ENCODE data around the gene MINDY1.

MINDY1 gene

DNA sequence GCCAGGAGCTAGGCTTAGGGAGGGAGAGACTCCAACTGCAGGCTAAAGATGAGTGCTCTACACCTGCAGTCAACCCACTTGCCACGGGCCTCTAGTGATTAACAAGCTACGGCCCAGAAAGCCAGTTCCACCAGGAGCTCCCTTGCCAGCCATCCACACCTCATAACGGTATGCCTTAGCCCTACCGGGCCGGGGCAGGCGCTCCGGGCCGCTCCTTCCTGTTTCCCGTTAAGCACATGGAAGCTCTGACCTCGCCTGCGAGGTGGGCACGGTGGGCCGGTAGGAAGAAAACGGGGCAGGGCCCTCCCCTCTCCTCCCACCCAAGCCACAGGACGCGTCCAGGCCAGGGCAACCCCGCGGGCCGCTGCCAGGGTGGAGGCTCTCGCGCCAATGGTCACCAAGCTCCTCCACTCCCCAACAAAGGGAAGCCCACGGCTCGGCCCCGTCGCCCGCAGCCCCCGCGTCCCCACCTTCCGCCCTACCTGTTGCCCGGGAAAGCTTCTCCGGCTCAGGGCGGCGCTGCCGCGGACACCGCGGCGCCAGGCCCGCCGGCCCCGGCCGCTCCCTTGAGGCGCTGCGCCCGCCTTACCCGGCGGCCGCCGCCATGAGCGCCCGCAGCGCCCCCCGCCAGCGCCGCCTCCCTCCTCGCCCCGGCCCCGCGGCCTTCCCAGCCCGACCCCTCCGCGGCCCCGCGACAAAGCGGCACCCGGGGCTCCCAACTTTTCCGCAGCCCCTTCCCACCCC is 32.7 kb downstream of the MINDY1 start:
- CTCF ChIA-PET, result interaction anchor here (0.6 to 19.7 kb wide), 5 partner anchors 9 to 86 kb away, joined by 3 to 551 read pairs (median 4); partner anchors contain the start of genes MINDY1 and MLLT11
- no peak for DNase-seq (ENCODE audit: low read depth, low spot score)

DNA sequence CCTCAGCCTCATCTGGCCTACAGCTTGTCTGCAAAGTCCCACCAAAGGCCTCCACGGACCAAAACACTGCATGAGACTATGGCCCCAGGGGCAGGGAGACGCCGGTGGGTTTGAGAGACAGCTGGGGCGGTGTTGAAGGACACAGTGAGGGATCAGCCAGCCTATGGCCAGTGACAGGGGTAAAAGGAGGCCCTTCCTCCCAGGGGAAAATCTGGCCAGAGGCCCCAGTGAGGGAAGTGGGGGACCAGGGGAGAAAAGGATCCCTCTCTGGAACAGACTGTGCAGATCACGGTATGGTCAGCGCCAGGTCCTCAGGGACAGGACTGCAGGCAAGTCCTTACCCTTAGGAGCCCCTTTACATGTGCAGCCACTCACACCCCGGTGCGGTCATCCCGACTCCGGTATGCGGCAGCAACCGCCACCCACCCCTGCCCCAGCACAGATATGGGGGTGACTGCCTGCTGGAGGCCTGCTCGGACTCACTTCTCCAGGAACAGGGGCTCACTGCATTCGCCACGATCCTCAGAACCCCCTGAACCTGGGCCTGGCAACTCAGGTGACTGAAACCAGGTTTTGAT is 33.4 kb downstream of the MINDY1 start:
- TF ChIP-seq, protein P1, sequence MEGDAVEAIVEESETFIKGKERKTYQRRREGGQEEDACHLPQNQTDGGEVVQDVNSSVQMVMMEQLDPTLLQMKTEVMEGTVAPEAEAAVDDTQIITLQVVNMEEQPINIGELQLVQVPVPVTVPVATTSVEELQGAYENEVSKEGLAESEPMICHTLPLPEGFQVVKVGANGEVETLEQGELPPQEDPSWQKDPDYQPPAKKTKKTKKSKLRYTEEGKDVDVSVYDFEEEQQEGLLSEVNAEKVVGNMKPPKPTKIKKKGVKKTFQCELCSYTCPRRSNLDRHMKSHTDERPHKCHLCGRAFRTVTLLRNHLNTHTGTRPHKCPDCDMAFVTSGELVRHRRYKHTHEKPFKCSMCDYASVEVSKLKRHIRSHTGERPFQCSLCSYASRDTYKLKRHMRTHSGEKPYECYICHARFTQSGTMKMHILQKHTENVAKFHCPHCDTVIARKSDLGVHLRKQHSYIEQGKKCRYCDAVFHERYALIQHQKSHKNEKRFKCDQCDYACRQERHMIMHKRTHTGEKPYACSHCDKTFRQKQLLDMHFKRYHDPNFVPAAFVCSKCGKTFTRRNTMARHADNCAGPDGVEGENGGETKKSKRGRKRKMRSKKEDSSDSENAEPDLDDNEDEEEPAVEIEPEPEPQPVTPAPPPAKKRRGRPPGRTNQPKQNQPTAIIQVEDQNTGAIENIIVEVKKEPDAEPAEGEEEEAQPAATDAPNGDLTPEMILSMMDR (IDR thresholded peaks at IDR 0.05; ENCODE audit: insufficient read depth, low read length, missing control alignments), result no peak
- DNase-seq (ENCODE audit: low read depth, low spot score), result no peak
- H3K4me3 ChIP-seq (ENCODE audit: low read depth, low read length), result peak overlapping the region; percentile 78
- POLR2A ChIA-PET, result interaction anchor here (0.8 to 1.5 kb wide), 2 partner anchors 10 to 33 kb away, joined by 3 to 5 read pairs; partner anchors contain the start of gene MINDY1
- CTCF ChIA-PET, result interaction anchor here (0.6 to 19.7 kb wide), 6 partner anchors 8 to 87 kb away, joined by 3 to 551 read pairs (median 4); partner anchors contain the start of genes ANXA9, MINDY1 and MLLT11

More for the DNA sequence above, 32.7 kb downstream of the MINDY1 start:
- POLR2A ChIA-PET, result interaction anchor here (0.8 to 1.5 kb wide), 3 partner anchors 11 to 395 kb away, joined by 3 to 5 read pairs (median 3); partner anchors contain the start of genes MCL1 and MINDY1
- H3K4me3 ChIP-seq (ENCODE audit: low read depth, low read length), result peak overlapping the region; percentile 78
- TF ChIP-seq, protein P1 (IDR thresholded peaks at IDR 0.05; ENCODE audit: insufficient read depth, low read length, missing control alignments), result no peak

DNA sequence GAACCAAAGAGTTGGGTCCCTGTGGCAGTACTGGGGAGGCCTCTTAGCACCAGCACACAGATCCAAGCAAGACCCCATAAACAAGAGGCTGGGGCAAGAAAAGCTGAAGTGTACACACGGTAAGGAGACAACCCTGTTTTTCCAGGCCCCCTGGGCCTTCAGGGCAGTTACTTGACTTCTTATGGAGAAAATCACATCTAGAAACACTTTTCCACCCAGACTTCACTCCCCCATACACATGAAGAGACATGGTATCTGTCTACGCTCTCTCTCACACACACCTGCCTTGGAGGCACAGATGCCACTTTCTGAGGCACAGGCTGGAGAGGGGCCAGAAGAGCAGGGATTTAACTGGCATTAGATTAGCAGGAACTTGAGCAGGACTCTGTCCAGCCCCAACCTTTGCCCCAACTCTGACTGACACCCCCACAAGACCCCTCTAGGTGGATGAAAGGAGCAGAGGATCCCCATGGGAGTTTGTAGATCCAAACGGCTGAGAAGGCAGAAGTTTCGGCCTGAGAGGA is 34.2 kb downstream of the MINDY1 start:
- ChIA-PET CTCF (interaction anchor here (1.0 to 19.7 kb wide), 2 partner anchors 9 to 27 kb away, joined by 3 to 551 read pairs; partner anchors contain the start of genes ANXA9 and MINDY1), POLR2A (no interaction called here)
- no peak for DNase-seq (ENCODE audit: low read depth, low spot score)
- TF ChIP-seq, protein P1 (IDR thresholded peaks at IDR 0.05; ENCODE audit: insufficient read depth, low read length, missing control alignments), result no peak
- H3K4me3 ChIP-seq (ENCODE audit: low read depth, low read length), result peak overlapping the region; percentile 78

DNA sequence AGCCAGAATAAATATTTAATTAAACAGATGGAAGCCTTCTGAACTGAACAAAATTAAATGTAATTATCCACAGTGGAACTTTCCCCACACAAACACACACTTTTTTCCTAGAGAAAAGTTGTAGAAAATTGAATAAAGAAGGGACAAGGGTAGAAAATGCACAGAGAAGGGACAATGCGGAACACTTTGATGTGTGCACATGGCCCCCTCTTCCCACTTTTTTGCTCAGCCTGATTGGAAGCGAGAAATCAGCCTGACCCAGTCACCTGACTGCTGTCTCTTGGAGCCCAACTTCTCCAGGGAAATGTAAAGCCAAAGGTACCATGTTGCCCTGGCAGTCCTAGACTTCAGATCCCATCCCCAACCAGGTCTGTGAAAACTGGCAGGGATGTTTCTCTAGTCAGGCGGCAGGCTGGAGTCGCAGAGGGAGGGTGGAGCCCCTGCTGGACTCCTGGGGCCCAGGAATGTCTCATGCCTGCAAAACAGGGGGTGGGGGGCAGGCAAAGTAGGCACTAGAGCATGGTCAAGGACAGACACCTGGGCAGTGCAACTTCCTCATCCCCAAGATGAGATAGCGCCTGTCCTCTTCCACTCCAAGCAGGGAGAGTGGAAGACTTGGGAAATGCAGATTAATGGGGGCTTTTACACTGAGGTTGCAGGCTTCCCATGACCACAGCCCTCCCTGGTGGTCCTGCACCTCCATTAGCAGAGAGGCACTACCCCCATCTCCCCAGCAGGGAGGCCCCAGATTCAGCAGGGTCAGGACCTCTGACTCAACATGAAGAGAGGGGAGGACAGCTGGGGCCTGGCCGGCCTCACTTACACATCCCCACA is 34.9 kb downstream of the MINDY1 start:
- TF ChIP-seq, protein P1 (IDR thresholded peaks at IDR 0.05; ENCODE audit: insufficient read depth, low read length, missing control alignments), result no peak
- ChIA-PET CTCF (interaction anchor here (1.0 to 19.7 kb wide), 4 partner anchors 8 to 28 kb away, joined by 3 to 551 read pairs (median 28); partner anchors contain the start of genes ANXA9 and MINDY1), POLR2A (interaction anchor here (1.0 kb wide), 1 partner anchor 10 kb away, joined by 3 read pairs; no protein-coding TSS in a partner anchor)
- no peak for DNase-seq (ENCODE audit: low read depth, low spot score)
- H3K4me3 ChIP-seq (ENCODE audit: low read depth, low read length), result peak overlapping the region; percentile 13

DNA sequence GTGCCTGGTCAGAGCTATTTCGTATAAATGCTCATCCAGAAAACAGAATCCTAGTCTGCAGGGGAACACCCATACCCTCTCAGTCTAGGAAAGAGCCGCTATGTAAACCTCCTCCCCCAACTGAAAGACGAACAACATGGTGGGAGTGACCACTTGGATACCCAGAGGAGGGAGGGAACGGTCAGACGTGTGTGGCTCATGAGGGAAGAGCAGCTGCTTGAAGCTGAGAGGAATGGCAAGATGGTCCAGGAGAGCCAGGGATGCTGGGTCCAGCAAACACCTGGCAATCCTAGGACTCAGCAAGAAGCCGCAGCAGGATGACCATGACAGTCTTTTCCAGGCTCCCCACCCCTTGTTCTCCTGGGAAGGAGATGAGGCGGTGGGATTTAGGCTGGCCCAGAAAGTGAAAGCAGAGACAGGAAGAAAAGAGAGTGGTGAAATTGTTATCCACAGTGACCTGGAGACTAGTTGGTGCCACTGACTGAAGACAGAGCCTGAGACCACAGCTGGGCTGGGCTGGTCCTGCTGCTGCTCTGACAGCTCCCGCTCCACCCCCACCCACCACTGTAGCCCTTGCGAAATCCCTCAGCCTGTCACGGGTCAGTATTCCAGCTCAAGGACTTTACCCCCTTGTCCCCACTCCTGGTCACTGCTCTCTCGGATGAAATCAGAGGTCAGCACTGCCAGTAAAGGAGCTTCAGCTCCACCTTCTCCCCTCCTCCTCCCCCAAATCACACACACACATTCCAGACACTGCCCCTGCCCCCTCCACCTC is 35.7 kb downstream of the MINDY1 start:
- TF ChIP-seq, protein P1 (IDR thresholded peaks at IDR 0.05; ENCODE audit: insufficient read depth, low read length, missing control alignments), result no peak
- H3K4me3 ChIP-seq (ENCODE audit: low read depth, low read length), result peak overlapping the region; percentile 13; the same call in 1 of the 2 replicates
- DNase-seq (ENCODE audit: low read depth, low spot score), result no peak
- ChIA-PET POLR2A (interaction anchor here (1.0 kb wide), 1 partner anchor 9 kb away, joined by 3 read pairs; no protein-coding TSS in a partner anchor), CTCF (interaction anchor here (1.4 to 4.2 kb wide), 4 partner anchors 9 to 49 kb away, joined by 3 to 35 read pairs (median 12); partner anchors contain the start of gene ANXA9)

Measured in AG04449 (cell line).